T-helper 1 cell treated with Interleukin-12 subunit alpha and Interleukin-12 subunit beta and Interleukin-4 antibody, amounts not matched to agents 30 μg/mL and 1 μg/mL, for 36 hours (primary cell): Measurements from ENCODE around the gene ZNF32.

ENCODE experiments used
- H3K27ac Mint-ChIP-seq: one replicate; pipeline ENCODE4 v1.8.0; 2021; ENCODE audit warnings: mild to moderate bottlenecking, mixed read lengths
- H3K27me3 Mint-ChIP-seq: one replicate; pipeline ENCODE4 v1.8.0; 2021; ENCODE audit warnings: low read depth, mixed read lengths
- H3K36me3 Mint-ChIP-seq: one replicate; pipeline ENCODE4 v1.8.0; 2021; ENCODE audit warnings: low read depth, mixed read lengths
- H3K4me1 Mint-ChIP-seq: one replicate; pipeline ENCODE4 v1.8.0; 2021; ENCODE audit warnings: low read depth, mixed read lengths
- H3K4me3 Mint-ChIP-seq: one replicate; pipeline ENCODE4 v1.8.0; 2021; ENCODE audit warnings: mild to moderate bottlenecking, moderate library complexity, mixed read lengths
- H3K9me3 Mint-ChIP-seq: one replicate; pipeline ENCODE4 v1.8.0; 2021; ENCODE audit warnings: mixed read lengths

The ZNF32 gene, protein sequence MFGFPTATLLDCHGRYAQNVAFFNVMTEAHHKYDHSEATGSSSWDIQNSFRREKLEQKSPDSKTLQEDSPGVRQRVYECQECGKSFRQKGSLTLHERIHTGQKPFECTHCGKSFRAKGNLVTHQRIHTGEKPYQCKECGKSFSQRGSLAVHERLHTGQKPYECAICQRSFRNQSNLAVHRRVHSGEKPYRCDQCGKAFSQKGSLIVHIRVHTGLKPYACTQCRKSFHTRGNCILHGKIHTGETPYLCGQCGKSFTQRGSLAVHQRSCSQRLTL

DNA sequence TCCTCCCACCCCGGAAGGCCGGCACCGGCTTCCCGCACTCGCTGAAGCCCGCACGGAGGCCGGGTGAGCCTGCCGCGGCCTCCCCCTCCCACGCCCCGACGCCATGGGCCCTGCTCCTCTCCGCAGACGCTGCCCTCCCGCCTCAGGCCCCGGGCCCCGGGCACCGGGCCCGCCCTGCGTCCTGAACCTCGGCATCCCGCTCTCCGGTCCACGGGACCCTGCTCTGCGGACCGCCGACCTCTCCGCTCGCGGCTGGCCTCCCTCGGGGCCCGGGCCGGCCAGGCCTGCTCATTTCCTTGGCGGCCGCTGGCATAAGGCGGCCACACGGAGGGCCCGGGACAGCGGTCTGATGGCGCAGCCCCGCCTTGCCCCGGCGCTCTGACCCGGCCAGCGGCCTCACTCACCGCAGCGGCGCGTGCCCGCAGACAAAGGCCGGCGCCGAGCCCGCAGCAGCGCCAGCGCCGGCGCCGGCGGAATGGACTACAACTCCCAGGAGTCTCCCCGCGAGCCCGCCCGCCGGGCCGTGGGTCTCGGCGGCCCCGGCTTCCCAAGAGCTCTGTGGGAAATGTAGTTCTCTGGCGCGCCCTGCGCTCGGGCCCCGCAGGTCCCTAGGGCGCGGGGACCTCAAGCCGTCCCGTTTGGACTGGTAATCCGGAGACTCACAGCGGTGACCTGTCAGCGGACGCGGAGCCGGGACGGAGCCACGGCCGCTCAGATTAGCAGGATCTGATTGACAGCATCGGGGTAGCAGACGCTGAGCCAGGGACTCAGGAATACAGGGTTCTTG is at the start of gene ZNF32:
ZNF32 (minus strand) TSS at position 484 of the 787 bp plus-strand sequence. CDS start 2,748 bp downstream, outside the sequence.
- Mint-ChIP-seq H3K27me3 (peaks cover 2% of the 10 kb centered on the region), H3K9me3 (peaks cover 39% of the 10 kb centered on the region), H3K4me1 (peaks cover 13% of the 10 kb centered on the region), H3K4me3 (peak within 1 kb of the TSS; percentile 93), H3K36me3 (peaks cover 35% of the 10 kb centered on the region), H3K27ac (peak within 1 kb of the TSS; percentile 73)

DNA sequence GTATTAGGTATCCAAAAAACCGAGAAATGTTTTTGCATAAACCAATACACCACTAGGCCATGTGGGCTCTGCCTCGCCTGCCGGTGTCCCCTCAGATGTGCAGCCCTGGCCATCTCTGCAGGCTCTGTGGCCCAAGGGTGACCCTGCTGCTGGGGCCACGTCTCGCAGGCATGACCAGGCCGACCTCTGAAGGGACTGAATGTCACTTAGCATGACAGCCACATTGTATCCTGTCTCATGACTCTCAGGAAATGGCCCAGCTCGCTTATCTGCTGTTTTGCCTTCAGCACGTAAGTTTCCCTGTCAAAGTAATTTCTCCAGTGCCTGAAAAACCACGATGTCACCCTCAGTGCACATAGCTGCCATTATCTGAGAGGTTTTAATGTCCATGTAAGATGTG is 49.5 kb upstream of the ZNF32 start:
- Mint-ChIP-seq H3K4me3 (no peak overlapping the region), H3K27ac (no peak overlapping the region), H3K36me3 (no peaks in the 10 kb centered on the region), H3K9me3 (no peaks in the 10 kb centered on the region), H3K27me3 (no peaks in the 10 kb centered on the region), H3K4me1 (no peaks in the 10 kb centered on the region)

DNA sequence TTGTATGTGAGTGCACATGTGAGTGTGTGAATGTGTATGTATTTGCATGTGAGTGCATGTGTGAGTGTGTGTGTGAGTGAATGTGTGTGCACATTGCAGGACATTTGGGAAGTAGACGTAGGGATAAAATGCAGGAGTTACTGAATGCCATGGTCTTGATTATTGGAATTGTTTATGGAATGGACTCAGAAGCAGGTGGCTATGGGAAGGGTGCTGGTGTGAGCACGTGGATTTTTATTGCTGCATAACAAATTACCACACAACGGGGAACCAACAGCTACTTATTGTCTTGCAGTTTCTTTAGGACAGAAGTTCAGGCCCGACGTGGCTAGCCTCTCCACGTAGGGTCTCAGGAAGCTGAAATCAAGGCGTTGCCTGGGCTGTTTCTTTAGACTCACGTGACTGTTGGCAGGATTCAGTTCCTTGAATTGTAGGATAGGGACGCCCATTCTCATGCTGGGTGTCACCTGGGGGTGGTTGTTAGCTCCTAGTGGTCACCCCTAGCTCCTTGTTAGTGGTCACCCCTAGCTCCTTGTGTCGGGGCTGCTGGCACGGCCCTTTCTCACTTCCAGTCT is 48.3 kb upstream of the ZNF32 start:
- Mint-ChIP-seq H3K36me3 (no peaks in the 10 kb centered on the region), H3K4me1 (no peaks in the 10 kb centered on the region), H3K9me3 (no peaks in the 10 kb centered on the region), H3K27me3 (peaks cover 8% of the 10 kb centered on the region), H3K27ac (no peak overlapping the region), H3K4me3 (no peak overlapping the region)

DNA sequence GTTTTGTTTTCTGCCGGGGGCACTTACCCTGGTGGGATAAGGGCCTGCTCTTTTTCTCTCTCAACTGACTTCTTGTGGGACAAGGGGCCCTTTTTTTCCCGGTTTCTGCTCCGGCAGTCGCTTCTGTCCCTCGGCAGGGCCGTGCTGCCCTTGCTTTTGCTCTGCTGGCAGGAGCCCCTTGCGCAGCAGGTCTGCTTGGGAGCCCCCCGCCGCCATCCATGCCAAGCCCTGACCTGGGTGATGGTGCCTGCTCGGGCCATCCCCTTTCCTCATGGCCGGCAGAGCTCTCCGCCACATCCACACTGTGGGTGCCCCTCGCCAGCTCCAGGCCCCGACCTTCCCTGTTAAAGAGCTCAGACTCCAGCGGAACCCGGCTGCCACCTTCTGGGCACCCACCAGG is 47.0 kb upstream of the ZNF32 start:
- Mint-ChIP-seq H3K9me3 (no peaks in the 10 kb centered on the region), H3K4me3 (no peak overlapping the region), H3K27ac (no peak overlapping the region), H3K4me1 (no peaks in the 10 kb centered on the region), H3K36me3 (no peaks in the 10 kb centered on the region), H3K27me3 (peaks cover 18% of the 10 kb centered on the region)

DNA sequence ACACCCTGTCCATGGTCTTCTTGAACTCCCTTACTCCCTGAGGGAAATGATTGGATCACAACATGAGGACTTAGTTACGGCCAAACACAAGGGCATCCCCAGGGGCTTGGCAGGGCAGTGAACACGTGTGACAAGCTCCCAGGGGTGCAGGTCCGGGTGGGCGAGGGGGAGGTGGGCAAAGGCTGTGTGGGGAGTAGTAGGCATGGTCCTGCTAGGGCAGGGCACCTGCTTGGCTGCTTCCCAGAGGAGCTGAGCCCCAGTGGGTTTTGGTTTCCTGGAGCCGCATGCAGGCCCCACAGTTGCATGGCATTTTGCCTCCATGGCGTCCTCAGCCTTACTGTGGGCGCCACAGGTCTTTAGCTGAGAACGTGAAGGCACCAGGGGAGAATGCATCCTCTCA is 46.6 kb upstream of the ZNF32 start:
- Mint-ChIP-seq H3K9me3 (no peaks in the 10 kb centered on the region), H3K27ac (no peak overlapping the region), H3K27me3 (peaks cover 22% of the 10 kb centered on the region), H3K4me3 (no peak overlapping the region), H3K36me3 (no peaks in the 10 kb centered on the region), H3K4me1 (no peaks in the 10 kb centered on the region)

DNA sequence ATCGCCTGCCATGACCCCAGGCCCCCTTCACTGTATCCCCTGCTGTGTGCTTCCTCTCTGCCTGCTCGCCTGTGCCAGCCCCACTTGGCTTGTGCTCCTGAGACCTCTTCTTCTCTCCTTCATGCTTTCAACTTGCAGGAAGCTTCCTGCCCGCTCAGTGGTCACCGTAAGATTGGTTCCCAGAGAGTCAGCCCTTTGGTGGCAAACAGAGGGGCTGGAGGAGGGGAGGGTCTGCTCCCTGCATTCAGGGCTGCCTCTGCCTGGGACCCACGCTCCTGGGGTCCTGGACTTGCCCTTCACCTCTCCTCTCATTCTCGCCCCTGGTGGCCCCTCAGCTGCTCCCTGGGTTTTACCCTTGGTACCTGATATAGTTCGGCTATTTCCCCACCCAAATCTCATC is 45.8 kb upstream of the ZNF32 start:
- Mint-ChIP-seq H3K9me3 (no peaks in the 10 kb centered on the region), H3K36me3 (no peaks in the 10 kb centered on the region), H3K4me1 (peaks cover 2% of the 10 kb centered on the region), H3K27ac (no peak overlapping the region), H3K4me3 (no peak overlapping the region), H3K27me3 (peaks cover 30% of the 10 kb centered on the region)

DNA sequence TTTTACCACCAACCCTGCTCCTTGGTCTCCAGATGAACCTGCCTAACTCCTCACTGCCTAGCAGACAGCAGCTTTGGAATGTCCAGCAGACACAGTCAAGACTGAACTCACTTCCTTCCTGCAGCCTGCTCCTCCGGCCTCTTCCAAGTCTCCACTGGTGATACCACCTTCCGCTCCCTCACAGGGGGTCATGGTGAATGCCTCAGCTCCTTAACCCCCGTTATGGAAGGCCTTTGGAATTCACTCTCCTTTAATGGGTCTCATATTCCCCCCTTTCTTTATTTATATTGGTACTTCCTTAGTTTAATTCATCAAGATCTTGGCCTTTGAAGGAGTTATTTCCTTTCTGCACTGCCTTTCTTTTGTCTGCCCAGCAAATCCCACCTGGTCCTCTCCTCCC is 44.9 kb upstream of the ZNF32 start:
- no peak overlapping the region for H3K27ac Mint-ChIP-seq
- peaks cover 35% of the 10 kb centered on the region for H3K27me3 Mint-ChIP-seq
- no peaks in the 10 kb centered on the region for H3K9me3 Mint-ChIP-seq
- H3K4me3 Mint-ChIP-seq: no peak overlapping the region
- no peaks in the 10 kb centered on the region for H3K36me3 Mint-ChIP-seq
- H3K4me1 Mint-ChIP-seq: peaks cover 3% of the 10 kb centered on the region

DNA sequence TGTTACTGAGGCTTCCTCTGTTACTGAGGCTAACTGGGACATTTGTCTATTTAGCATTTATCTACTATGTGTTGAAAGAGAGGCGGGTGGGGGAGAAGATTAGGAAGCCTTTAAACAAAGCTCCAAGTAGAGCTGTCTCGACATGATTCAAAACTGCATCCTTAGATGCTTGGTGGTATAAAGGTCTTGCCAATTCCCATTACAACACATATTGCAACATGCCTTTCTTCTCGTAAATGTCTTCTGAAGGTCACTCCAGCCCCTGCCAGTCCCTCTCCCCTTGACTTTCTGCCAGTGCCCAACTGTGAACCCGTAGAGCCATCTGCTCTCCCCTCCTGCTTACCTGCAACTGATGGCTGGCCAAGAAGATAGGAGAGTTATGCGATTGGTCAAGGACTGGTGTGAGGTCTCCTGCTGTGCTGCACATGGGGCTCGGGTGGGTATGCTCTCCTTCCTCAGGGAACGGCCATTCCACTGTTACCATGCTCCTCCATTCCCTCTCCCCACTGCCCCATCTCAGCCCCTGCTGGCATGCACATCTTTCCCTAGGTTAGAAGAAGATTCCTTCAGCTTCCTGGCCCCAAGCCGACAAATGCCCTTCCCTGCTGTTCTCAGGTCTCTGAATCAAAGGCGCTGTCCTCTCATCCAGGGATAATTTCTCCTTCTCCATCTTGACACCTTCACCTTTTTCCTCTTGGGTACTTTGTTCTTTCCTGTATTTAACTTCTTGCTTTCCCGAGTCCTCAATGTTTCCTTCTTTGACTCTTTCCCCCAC is 43.6 kb upstream of the ZNF32 start:
- Mint-ChIP-seq H3K36me3 (no peaks in the 10 kb centered on the region), H3K27ac (no peak overlapping the region), H3K9me3 (no peaks in the 10 kb centered on the region), H3K27me3 (peaks cover 41% of the 10 kb centered on the region), H3K4me3 (no peak overlapping the region), H3K4me1 (peaks cover 3% of the 10 kb centered on the region)

DNA sequence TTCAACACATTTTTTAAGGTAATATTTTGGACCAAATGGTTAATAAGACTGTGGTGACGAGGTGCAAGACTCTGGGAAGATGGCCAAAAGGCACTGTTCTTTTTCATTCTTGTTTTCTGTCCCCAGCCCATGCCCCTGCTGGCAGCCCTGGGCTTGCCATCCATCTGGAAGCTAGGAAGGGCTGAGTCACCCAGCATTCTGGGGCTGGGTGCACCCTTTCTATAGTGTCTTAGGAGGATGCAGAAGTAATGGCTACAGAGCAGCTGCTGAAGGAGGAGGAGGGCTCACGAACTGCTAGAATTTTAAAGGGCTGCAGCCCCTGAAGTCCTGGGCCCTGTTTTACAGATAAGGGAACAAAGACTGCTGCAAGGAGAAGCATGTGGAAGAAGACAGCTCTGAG is 42.8 kb upstream of the ZNF32 start:
- H3K4me3 Mint-ChIP-seq: no peak overlapping the region

DNA sequence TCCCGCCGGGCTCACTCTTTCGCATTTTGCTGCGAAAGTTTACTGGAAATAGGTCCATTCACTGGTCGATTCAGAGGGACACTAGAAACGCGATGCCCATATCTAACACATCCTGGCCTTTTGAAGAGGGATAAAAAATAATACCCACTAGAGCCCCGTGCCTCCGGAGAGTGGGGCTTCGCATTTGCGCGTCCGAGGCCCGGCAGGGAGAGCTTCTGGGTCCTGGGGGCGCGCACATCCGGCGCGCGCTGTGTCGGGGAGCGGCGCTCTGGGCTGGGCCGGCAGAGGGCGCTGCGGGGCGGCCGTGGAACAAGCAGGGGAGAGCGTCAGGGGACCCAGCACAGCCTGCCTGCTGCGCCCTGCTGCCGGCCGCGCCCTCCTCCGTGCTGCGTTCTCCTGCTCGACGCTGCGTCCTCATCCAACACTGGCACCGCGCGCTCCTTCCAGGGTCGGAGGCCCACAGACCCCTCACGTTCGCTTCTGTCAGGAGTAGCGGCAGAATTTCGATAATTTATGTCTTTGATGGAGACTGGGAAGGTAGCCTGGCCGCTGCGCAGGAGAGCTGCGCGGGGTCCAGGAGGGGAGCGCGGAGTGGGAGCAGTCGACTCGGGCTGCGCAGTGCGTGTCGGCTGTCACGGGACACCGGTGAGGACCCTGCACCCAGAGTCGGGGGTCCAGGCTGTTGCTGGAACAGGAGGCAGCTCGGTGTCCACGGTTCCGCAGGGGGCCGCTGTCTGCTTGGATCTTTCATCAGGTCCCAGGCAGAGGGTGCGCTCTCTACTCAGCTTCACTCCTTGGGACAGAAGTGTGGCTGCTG is 41.5 kb upstream of the ZNF32 start:
- peaks cover 41% of the 10 kb centered on the region for H3K27me3 Mint-ChIP-seq
- peak overlapping the region; percentile 79 for H3K4me3 Mint-ChIP-seq
- no peaks in the 10 kb centered on the region for H3K36me3 Mint-ChIP-seq
- peak overlapping the region; percentile 5 for H3K27ac Mint-ChIP-seq
- H3K9me3 Mint-ChIP-seq: no peaks in the 10 kb centered on the region
- H3K4me1 Mint-ChIP-seq: peaks cover 3% of the 10 kb centered on the region

More for the DNA sequence above, 42.8 kb upstream of the ZNF32 start:
- no peaks in the 10 kb centered on the region for H3K36me3 Mint-ChIP-seq
- no peak overlapping the region for H3K27ac Mint-ChIP-seq
- peaks cover 3% of the 10 kb centered on the region for H3K4me1 Mint-ChIP-seq
- H3K27me3 Mint-ChIP-seq: peaks cover 41% of the 10 kb centered on the region
- no peaks in the 10 kb centered on the region for H3K9me3 Mint-ChIP-seq

DNA sequence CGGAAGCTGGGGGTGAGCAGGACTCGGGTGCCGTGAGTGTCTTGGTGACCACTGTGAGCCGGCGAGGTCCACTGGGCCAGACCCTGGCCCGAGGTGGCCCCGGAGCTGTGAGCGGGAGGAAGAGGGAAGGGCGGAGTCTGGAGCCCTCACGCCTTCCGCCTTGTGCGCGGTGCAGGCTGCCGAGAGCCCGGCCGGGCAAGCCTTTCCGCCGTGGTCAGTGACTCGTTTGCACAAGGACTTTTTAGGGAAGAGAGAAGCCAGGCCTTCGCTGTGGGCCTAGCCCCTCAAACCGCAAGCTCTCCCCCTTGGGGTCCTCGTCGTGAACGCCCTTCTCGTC is 40.9 kb upstream of the ZNF32 start:
- Mint-ChIP-seq H3K27me3 (peaks cover 41% of the 10 kb centered on the region), H3K27ac (peak overlapping the region; percentile 5), H3K36me3 (no peaks in the 10 kb centered on the region), H3K4me3 (peak overlapping the region; percentile 79), H3K4me1 (peaks cover 3% of the 10 kb centered on the region), H3K9me3 (no peaks in the 10 kb centered on the region)

DNA sequence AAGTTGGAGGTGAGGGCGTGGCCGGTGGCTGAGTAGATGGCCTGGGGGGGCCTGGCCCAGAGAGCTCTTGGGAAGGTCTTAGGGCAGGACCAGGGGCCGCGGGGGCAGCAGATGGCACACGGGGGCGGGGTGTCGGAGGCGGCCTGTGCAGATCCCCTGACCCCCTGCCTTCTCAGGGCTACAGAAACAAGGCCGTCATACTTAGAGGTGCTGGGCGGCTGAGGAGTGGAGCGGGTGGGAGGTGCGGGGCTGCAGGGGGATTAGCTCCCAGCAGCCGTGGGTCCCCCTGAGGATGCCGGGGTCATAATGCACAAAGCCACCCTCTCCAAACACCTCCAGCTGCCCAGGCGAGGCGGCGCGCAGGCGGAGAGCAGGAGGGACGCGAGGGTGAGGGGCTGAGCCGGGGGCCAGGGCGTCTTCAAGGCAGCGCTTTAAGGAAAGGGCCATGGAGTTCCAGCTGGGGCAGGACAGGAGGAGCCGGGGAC is 40.4 kb upstream of the ZNF32 start:
- Mint-ChIP-seq H3K27me3 (peaks cover 41% of the 10 kb centered on the region), H3K9me3 (no peaks in the 10 kb centered on the region), H3K27ac (no peak overlapping the region), H3K4me1 (peaks cover 3% of the 10 kb centered on the region), H3K36me3 (no peaks in the 10 kb centered on the region), H3K4me3 (peak overlapping the region; percentile 79)

DNA sequence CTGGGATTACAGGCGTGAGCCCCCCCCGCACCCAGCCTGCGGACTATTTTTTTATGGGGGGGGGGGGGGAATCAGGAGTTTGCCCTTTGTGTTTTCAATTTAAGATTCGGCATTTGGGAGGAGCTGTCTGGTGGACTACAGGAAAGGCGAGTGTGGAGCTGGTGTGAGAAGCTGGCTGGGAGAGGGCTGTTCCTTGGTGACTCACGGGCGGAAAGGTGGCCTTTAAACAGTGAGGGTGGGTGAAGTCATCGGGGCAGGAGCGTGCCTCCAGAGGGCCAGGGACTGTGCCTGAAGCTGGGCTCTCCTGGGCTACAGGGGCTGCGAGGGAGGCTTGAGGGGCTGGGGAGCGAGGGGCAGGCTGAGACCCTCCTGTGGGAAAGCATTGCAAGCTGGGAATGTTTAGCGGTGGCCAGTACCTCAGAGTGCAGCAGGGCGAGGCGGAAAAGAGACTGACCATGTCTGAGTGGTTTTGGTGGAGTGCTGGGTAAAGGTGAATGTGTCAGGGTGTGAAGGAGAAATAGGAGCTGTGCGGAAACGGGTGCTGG is 39.7 kb upstream of the ZNF32 start:
- Mint-ChIP-seq H3K36me3 (no peaks in the 10 kb centered on the region), H3K4me3 (peak overlapping the region; percentile 51), H3K27me3 (peaks cover 45% of the 10 kb centered on the region), H3K4me1 (peaks cover 3% of the 10 kb centered on the region), H3K9me3 (no peaks in the 10 kb centered on the region), H3K27ac (peak overlapping the region; percentile 73)
